ENCODE measurements around the gene MADD.
"Not testable (repeated sequence)": the region's sequence is repeated elsewhere in the genome, so short reads cannot be mapped to it uniquely, and the experiment has no call there.

Gene MADD

GRCh38 chr11:47282462-47282861, 12.5 kb downstream of the MADD start:
- Mint-ChIP-seq H3K4me3 (no peak overlapping the region), H3K4me1 (no peaks in the 10 kb centered on the region), H3K27ac (no peak overlapping the region), H3K36me3 (peaks cover 16% of the 10 kb centered on the region), H3K27me3 (no peaks in the 10 kb centered on the region), H3K9me3 (no peaks in the 10 kb centered on the region)

GRCh38 chr11:47284151-47284550, 14.2 kb downstream of the MADD start:
- no peaks in the 10 kb centered on the region for H3K9me3 Mint-ChIP-seq
- H3K27me3 Mint-ChIP-seq, result no peaks in the 10 kb centered on the region
- H3K4me3 Mint-ChIP-seq, result no peak overlapping the region
- peaks cover 16% of the 10 kb centered on the region for H3K36me3 Mint-ChIP-seq
- no peak overlapping the region for H3K27ac Mint-ChIP-seq
- H3K4me1 Mint-ChIP-seq, result no peaks in the 10 kb centered on the region

DNA sequence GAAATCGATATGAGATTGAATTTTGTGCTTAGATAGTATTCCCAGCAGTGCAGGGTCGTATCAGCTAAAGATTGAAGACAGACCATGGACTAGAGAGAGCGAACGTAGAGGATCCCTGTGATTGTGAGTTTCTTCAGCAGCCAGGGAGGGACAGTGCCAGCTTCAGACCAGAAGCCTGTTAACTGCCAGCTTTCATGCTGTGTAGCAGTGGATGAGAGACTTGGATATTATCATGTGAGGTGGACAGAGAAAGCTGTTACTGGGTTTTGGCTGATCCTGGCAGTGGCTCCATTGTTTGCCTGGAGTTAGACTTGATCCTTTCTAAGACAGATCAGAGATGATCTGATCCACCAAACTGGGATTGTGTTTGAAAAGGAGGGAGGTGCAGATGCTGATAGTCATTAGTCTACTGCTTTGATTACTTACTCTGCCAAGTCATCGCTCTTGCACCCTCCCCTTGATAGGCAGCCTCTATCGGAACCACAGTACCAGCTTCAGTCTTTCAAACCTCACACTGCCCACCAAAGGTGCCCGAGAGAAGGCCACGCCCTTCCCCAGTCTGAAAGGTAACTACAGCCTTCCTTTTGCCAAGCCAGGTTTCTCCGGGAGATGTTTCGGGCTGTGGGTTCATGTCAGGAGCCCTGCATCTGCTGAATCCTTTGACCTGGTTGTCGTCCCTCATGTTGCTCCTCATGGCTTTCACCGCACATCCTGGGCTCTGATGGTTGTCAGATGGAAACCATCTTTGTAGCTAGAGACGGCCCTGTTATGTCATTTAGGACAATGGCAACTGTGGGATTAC, 16.2 kb downstream of the MADD start:
- H3K9me3 Mint-ChIP-seq, result no peaks in the 10 kb centered on the region
- H3K27me3 Mint-ChIP-seq, result no peaks in the 10 kb centered on the region
- H3K4me1 Mint-ChIP-seq, result no peaks in the 10 kb centered on the region
- H3K27ac Mint-ChIP-seq, result no peak overlapping the region
- peaks cover 17% of the 10 kb centered on the region for H3K36me3 Mint-ChIP-seq
- H3K4me3 Mint-ChIP-seq, result no peak overlapping the region

GRCh38 chr11:47288066-47288465, 18.1 kb downstream of the MADD start:
- Mint-ChIP-seq H3K27me3 (no peaks in the 10 kb centered on the region), H3K27ac (no peak overlapping the region), H3K4me3 (no peak overlapping the region), H3K9me3 (no peaks in the 10 kb centered on the region), H3K36me3 (peaks cover 14% of the 10 kb centered on the region), H3K4me1 (no peaks in the 10 kb centered on the region)

DNA sequence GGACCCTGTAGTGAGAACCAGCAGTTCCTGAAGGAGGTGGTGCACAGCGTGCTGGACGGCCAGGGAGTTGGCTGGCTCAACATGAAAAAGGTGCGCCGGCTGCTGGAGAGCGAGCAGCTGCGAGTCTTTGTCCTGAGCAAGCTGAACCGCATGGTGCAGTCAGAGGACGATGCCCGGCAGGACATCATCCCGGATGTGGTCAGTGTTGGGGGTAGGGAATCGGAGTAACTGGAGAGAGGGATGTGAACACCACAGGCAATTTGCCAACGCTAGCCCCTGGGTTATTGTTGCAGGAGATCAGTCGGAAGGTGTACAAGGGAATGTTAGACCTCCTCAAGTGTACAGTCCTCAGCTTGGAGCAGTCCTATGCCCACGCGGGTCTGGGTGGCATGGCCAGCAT, 19.9 kb downstream of the MADD start:
- Mint-ChIP-seq H3K9me3 (no peaks in the 10 kb centered on the region), H3K36me3 (peaks cover 11% of the 10 kb centered on the region), H3K27me3 (no peaks in the 10 kb centered on the region), H3K4me1 (no peaks in the 10 kb centered on the region), H3K27ac (no peak overlapping the region), H3K4me3 (no peak overlapping the region)

DNA sequence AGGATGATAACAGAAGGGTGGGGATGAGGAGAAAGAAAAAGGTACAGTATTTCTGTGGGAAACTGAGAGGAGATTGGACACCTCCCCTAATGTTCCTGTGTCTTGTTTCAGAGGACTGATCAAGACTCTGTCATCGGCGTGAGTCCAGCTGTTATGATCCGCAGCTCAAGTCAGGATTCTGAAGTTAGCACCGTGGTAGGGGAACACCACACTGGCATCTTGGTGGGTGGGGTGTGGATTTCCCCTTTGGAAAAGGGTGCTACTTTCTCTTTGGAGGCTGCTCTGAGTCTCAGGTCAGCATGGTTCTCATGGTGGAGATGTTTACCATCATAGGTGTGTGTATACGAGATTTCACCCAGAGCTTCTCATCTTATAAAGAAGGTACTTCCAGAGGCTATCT, 25.5 kb downstream of the MADD start:
- no peak overlapping the region for H3K4me3 Mint-ChIP-seq
- H3K27ac Mint-ChIP-seq, result peak overlapping the region; percentile 53
- peaks cover 18% of the 10 kb centered on the region for H3K36me3 Mint-ChIP-seq
- no peaks in the 10 kb centered on the region for H3K4me1 Mint-ChIP-seq
- no peaks in the 10 kb centered on the region for H3K27me3 Mint-ChIP-seq
- H3K9me3 Mint-ChIP-seq, result no peaks in the 10 kb centered on the region

DNA sequence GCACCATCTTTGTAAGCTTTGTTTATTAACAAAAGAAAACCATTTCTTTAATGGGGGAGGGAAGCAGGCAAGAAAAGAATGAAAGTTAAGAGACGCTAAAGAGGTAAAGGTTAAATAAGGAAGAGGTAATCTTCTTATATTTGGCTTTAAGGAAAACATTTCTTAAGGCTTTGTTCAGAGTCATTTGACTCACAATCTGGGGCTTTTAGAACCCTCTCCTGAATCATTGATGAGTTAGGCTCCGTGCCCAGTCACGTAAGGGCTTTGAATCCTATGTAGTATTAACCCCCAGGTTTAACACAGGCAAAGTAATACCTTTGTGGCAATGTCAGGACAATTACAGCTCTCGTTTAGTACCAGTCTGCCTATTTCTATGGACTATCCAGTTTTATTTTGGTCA, 26.1 kb downstream of the MADD start:
- no peak overlapping the region for H3K4me3 Mint-ChIP-seq
- H3K9me3 Mint-ChIP-seq, result no peaks in the 10 kb centered on the region
- peak overlapping the region; percentile 30 for H3K27ac Mint-ChIP-seq
- peaks cover 20% of the 10 kb centered on the region for H3K36me3 Mint-ChIP-seq
- no peaks in the 10 kb centered on the region for H3K27me3 Mint-ChIP-seq
- H3K4me1 Mint-ChIP-seq, result no peaks in the 10 kb centered on the region

GRCh38 chr11:47299078-47299477, 29.1 kb downstream of the MADD start:
- peaks cover 40% of the 10 kb centered on the region for H3K36me3 Mint-ChIP-seq
- H3K4me3 Mint-ChIP-seq, result no peak overlapping the region
- H3K9me3 Mint-ChIP-seq, result peaks cover 7% of the 10 kb centered on the region
- H3K4me1 Mint-ChIP-seq, result peaks cover 8% of the 10 kb centered on the region
- H3K27ac Mint-ChIP-seq, result no peak overlapping the region
- no peaks in the 10 kb centered on the region for H3K27me3 Mint-ChIP-seq

DNA sequence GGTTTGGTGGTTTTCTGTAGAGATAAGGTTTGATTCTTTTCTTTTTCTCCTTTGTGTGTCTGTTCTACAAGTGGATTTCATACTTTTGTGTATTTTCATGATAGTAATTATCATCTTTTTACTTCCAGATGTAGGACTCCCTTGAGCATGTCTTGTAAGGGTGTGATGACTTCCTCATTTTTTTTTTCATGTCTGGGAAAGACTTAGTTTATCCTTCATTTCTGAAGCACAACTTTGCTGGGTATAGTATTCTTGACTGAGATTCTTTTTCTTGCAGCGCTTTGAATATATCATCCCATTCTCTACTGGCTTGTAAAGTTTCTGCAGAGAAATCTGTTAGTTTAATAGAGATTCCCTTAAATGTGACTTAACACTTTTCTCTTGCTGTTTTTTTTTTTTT, 32.9 kb downstream of the MADD start:
- Mint-ChIP-seq H3K27me3 (no peaks in the 10 kb centered on the region), H3K4me3 (no peak overlapping the region), H3K27ac (peak overlapping the region; percentile 73), H3K9me3 (peaks cover 7% of the 10 kb centered on the region), H3K4me1 (peaks cover 14% of the 10 kb centered on the region), H3K36me3 (peaks cover 38% of the 10 kb centered on the region)

DNA sequence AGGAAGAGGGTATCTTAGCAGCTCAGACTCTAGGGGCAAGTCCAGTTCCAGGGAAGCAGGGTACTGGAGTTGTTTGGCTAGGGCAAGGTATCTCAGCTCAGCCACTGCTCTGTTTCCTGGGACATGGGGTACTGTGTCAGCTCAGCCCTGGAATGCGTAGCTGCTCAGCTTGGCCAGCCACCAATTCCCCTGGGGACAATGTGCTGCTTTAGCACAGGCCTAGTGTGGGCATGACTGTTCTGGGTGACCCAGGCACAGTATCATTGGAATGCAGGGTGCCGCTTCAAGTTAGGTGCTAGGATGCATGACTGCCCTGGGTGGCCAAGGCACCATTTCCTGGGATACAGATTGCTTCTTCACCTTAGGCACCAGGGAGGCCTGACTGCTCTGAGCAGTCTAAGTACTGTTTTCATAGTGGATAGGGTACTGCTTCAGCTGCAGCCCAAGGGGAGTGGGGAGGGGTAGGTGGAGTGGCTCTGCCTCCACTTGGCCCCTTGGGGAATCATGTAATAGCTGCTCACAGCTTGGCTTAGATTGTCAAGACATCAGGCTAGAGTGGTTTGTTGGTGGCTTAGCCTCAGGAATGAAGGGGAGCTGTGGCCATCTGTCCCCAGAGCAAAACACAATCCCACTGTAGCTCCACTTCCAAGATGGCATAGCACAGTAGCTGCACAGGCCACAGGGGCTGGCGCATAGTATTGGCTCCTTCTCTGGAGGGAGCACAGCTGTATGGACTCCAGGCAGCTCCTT, 36.0 kb downstream of the MADD start:
- no peaks in the 10 kb centered on the region for H3K27me3 Mint-ChIP-seq
- peaks cover 7% of the 10 kb centered on the region for H3K9me3 Mint-ChIP-seq
- H3K4me1 Mint-ChIP-seq, result peaks cover 14% of the 10 kb centered on the region
- no peak overlapping the region for H3K27ac Mint-ChIP-seq
- H3K4me3 Mint-ChIP-seq, result no peak overlapping the region
- H3K36me3 Mint-ChIP-seq, result peaks cover 30% of the 10 kb centered on the region

DNA sequence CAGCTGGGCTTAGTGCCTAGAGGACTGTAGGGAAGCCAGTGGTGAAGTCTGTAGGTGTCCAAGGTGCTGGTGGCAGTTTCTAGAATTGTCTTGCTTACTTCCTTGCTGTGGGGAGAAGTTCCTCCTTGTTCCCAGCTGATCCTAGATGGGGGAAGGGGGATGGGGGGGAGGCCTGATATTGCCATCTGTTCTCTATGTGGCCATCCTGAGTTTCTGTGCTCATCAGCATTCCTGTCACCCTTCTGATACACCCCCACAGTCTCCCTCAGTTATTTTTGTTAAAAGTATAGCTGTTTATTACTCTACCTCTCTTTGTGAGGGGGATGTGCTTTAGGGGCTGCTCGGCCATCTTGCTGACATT, 36.5 kb downstream of the MADD start:
- peaks cover 11% of the 10 kb centered on the region for H3K4me1 Mint-ChIP-seq
- H3K9me3 Mint-ChIP-seq, result peaks cover 7% of the 10 kb centered on the region
- H3K4me3 Mint-ChIP-seq, result no peak overlapping the region
- no peak overlapping the region for H3K27ac Mint-ChIP-seq
- H3K36me3 Mint-ChIP-seq, result peaks cover 30% of the 10 kb centered on the region
- no peaks in the 10 kb centered on the region for H3K27me3 Mint-ChIP-seq

GRCh38 chr11:47308050-47308823, 38.3 kb downstream of the MADD start:
- Mint-ChIP-seq H3K36me3 (peaks cover 17% of the 10 kb centered on the region), H3K4me3 (no peak overlapping the region), H3K27me3 (no peaks in the 10 kb centered on the region), H3K9me3 (no peaks in the 10 kb centered on the region), H3K27ac (no peak overlapping the region), H3K4me1 (peaks cover 6% of the 10 kb centered on the region)

GRCh38 chr11:47314992-47315391, 45.1 kb downstream of the MADD start:
- no peak overlapping the region for H3K27ac Mint-ChIP-seq
- no peaks in the 10 kb centered on the region for H3K4me1 Mint-ChIP-seq
- H3K4me3 Mint-ChIP-seq, result no peak overlapping the region
- H3K9me3 Mint-ChIP-seq, result no peaks in the 10 kb centered on the region
- peaks cover 12% of the 10 kb centered on the region for H3K36me3 Mint-ChIP-seq
- H3K27me3 Mint-ChIP-seq, result no peaks in the 10 kb centered on the region

DNA sequence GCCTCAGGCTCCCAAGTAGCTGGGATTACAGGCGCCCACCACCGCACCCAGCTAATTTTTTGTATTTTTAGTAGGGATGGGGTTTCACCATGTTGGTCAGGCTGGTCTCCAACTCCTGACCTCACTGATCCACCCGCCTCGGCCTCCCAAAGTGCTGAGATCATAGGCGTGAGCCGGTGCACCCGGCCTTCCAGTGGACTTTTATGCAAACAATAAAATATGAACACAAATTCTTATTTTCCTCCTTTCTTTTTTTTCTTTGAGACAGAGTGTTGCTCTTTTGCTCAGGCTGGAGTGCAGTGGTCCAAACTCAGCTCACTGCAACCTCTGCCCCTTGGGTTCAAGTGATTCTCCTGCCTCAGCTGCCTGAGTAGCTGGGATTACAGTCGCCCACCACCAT, 46.6 kb downstream of the MADD start:
- peaks cover 10% of the 10 kb centered on the region for H3K36me3 Mint-ChIP-seq
- not testable (repeated sequence) for H3K9me3 Mint-ChIP-seq, H3K27ac Mint-ChIP-seq, H3K4me1 Mint-ChIP-seq, H3K27me3 Mint-ChIP-seq, H3K4me3 Mint-ChIP-seq

GRCh38 chr11:47317064-47317828, 47.3 kb downstream of the MADD start:
- Mint-ChIP-seq H3K4me1 (no peaks in the 10 kb centered on the region), H3K4me3 (no peak overlapping the region), H3K36me3 (peaks cover 11% of the 10 kb centered on the region), H3K27me3 (no peaks in the 10 kb centered on the region), H3K9me3 (no peaks in the 10 kb centered on the region), H3K27ac (peak overlapping the region; percentile 30)
